ENCODE data around the gene CFAP46.

DNA sequence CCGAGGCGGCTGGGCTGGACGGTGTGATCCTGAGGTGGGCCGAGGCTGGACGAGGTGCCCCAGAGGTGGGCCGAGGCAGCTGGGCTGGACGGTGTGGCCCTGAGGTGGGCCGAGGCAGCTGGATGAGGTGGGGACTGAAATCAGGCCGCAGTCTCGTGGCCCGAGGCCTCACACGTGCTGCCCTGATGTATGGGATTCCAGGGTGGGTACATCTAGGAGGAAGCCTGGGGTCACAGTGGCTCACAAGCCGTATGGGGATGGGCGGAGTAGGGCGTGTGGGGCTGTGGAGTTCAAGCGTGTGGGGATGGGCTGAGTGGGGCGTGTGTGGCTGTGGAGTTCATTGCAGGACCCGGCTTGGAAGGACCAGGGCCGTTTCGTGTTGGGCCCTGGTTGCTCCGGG, 144.0 kb downstream of the CFAP46 start:
- TF ChIP-seq ZNF263 (CRISPR knock-in tag; IDR thresholded peaks at IDR 0.05; ENCODE audit: low read depth) (no peak), JUN (CRISPR knock-in tag; IDR thresholded peaks at IDR 0.05) (no peak), TEAD4 (CRISPR knock-in tag; IDR thresholded peaks at IDR 0.05) (no peak), CBFB (CRISPR knock-in tag; IDR thresholded peaks at IDR 0.05; ENCODE audit: low read depth) (no peak), NFYB (CRISPR knock-in tag; conservative IDR thresholded peaks at IDR 0.05; ENCODE audit: low read depth) (no peak), FOXK1 (CRISPR knock-in tag; IDR thresholded peaks at IDR 0.05) (no peak), ZNF396 (CRISPR knock-in tag; IDR thresholded peaks at IDR 0.05; ENCODE audit: borderline replicate concordance) (no peak), USF2 (CRISPR knock-in tag; IDR thresholded peaks at IDR 0.05) (no peak), E2F1 (CRISPR knock-in tag; IDR thresholded peaks at IDR 0.05) (no peak)
- TF ChIP-seq, protein P1, sequence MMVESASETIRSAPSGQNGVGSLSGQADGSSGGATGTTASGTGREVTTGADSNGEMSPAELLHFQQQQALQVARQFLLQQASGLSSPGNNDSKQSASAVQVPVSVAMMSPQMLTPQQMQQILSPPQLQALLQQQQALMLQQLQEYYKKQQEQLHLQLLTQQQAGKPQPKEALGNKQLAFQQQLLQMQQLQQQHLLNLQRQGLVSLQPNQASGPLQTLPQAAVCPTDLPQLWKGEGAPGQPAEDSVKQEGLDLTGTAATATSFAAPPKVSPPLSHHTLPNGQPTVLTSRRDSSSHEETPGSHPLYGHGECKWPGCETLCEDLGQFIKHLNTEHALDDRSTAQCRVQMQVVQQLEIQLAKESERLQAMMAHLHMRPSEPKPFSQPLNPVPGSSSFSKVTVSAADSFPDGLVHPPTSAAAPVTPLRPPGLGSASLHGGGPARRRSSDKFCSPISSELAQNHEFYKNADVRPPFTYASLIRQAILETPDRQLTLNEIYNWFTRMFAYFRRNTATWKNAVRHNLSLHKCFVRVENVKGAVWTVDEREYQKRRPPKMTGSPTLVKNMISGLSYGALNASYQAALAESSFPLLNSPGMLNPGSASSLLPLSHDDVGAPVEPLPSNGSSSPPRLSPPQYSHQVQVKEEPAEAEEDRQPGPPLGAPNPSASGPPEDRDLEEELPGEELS (CRISPR knock-in tag; IDR thresholded peaks at IDR 0.05) = no peak
- TF ChIP-seq, protein P2, sequence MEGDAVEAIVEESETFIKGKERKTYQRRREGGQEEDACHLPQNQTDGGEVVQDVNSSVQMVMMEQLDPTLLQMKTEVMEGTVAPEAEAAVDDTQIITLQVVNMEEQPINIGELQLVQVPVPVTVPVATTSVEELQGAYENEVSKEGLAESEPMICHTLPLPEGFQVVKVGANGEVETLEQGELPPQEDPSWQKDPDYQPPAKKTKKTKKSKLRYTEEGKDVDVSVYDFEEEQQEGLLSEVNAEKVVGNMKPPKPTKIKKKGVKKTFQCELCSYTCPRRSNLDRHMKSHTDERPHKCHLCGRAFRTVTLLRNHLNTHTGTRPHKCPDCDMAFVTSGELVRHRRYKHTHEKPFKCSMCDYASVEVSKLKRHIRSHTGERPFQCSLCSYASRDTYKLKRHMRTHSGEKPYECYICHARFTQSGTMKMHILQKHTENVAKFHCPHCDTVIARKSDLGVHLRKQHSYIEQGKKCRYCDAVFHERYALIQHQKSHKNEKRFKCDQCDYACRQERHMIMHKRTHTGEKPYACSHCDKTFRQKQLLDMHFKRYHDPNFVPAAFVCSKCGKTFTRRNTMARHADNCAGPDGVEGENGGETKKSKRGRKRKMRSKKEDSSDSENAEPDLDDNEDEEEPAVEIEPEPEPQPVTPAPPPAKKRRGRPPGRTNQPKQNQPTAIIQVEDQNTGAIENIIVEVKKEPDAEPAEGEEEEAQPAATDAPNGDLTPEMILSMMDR (IDR thresholded peaks at IDR 0.05) = no peak
